Activated CD8-positive, alpha-beta T cell treated with anti-CD3 and anti-CD28 coated beads for 36 hours (primary cell): Measurements from ENCODE around the gene SINHCAF. TPM values are rescaled to one million over a fixed set of nuclear protein-coding genes. Genes with fewer than 3 reads are reported as not detected.

Source experiments
- ATAC-seq: fragments of 200-7000 bp; cut with Tn5 transposase; one replicate; pipeline ENCODE4 v1.10.0; 2021; ENCODE audit warnings: mild to moderate bottlenecking, moderate library complexity
- CTCF ChIA-PET: fragments of 350-600 bp; sonication (Branson Sonifier 250); formaldehyde crosslinking; loops from one replicate; lab custom pipeline; 2021; ENCODE audit warnings: antibody characterized with exemption; lab: Charles Lee
- POLR2A ChIA-PET: fragments of 350-600 bp; sonication (Branson Sonifier 250); formaldehyde crosslinking; loops from one replicate; lab custom pipeline; 2021; ENCODE audit warnings: antibody characterized with exemption; lab: Charles Lee
- DNase-seq: peaks from one replicate; pipeline ENCODE4 v3.0.0-alpha.2; 2020
- H3K27ac Mint-ChIP-seq: one replicate; pipeline ENCODE4 v1.8.0; 2021; ENCODE audit warnings: mild to moderate bottlenecking, mixed read lengths
- H3K27me3 Mint-ChIP-seq: one replicate; pipeline ENCODE4 v1.8.0; 2021; ENCODE audit warnings: mixed read lengths
- H3K36me3 Mint-ChIP-seq: one replicate; pipeline ENCODE4 v1.8.0; 2021; ENCODE audit warnings: low read depth, mixed read lengths
- H3K4me1 Mint-ChIP-seq: one replicate; pipeline ENCODE4 v1.8.0; 2021; ENCODE audit warnings: low read depth, mixed read lengths
- H3K4me3 Mint-ChIP-seq: one replicate; pipeline ENCODE4 v1.8.0; 2021; ENCODE audit warnings: mild to moderate bottlenecking, moderate library complexity, mixed read lengths
- H3K9me3 Mint-ChIP-seq: one replicate; pipeline ENCODE4 v1.8.0; 2021; ENCODE audit warnings: mixed read lengths
- intact Hi-C: fragments of 100-400 bp; cut with micrococcal nuclease; formaldehyde crosslinking; loops from one replicate; pipeline ENCODE4 v1.10.0; 2022
- total RNA-seq, 2 experiments: library from RNA; stranded (reverse); gene quantifications; one replicate each; pipeline ENCODE4 v1.2.3, GENCODE V29; 2021
- TF ChIP-seq, protein P1 (sequence below): fragments of 200-600 bp; IDR thresholded peaks from one replicate; pipeline ENCODE4 v1.8.0; 2022; ENCODE audit warnings: antibody characterized with exemption, mild to moderate bottlenecking

SINHCAF gene
- total RNA-seq, 2 experiments from 2014 or later: 171 to 184 TPM

- Mint-ChIP-seq H3K36me3 (peaks cover 51% of the 10 kb centered on the region), H3K4me1 (peaks cover 40% of the 10 kb centered on the region), H3K27me3 (no peaks in the 10 kb centered on the region), H3K27ac (peak overlapping the region; percentile 99), H3K9me3 (no peaks in the 10 kb centered on the region), H3K4me3 (peak overlapping the region; percentile 100)
- ChIA-PET POLR2A (interaction anchor here (2.1 kb wide), 1 partner anchor 13 kb away, joined by 7 read pairs; no protein-coding TSS in a partner anchor), CTCF (no interaction called here)
- peak; percentile 38 for ATAC-seq
- TF ChIP-seq, protein P1, sequence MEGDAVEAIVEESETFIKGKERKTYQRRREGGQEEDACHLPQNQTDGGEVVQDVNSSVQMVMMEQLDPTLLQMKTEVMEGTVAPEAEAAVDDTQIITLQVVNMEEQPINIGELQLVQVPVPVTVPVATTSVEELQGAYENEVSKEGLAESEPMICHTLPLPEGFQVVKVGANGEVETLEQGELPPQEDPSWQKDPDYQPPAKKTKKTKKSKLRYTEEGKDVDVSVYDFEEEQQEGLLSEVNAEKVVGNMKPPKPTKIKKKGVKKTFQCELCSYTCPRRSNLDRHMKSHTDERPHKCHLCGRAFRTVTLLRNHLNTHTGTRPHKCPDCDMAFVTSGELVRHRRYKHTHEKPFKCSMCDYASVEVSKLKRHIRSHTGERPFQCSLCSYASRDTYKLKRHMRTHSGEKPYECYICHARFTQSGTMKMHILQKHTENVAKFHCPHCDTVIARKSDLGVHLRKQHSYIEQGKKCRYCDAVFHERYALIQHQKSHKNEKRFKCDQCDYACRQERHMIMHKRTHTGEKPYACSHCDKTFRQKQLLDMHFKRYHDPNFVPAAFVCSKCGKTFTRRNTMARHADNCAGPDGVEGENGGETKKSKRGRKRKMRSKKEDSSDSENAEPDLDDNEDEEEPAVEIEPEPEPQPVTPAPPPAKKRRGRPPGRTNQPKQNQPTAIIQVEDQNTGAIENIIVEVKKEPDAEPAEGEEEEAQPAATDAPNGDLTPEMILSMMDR: no peak
- intact Hi-C loops: loop anchor here (10.0 kb wide), 2 partner anchors 641 to 1351 kb away; partner anchors contain the start of gene DNM1L
- peak; percentile 73 for DNase-seq
Observed at GRCh38 chr12:31324116-31324844, 1.7 kb downstream of the SINHCAF start.

- peaks cover 47% of the 10 kb centered on the region for H3K4me1 Mint-ChIP-seq
- TF ChIP-seq, protein P1: no peak
- intact Hi-C loops: loop anchor here (10.0 kb wide), 2 partner anchors 641 to 1351 kb away; partner anchors contain the start of gene DNM1L
- ChIA-PET CTCF (no interaction called here), POLR2A (interaction anchor here (1.4 to 2.1 kb wide), 2 partner anchors 12 to 13 kb away, joined by 4 to 7 read pairs; no protein-coding TSS in a partner anchor)
- H3K27ac Mint-ChIP-seq: peak overlapping the region; percentile 99
- ATAC-seq (peak; percentile 26), DNase-seq (peak; percentile 78)
- peak overlapping the region; percentile 100 for H3K4me3 Mint-ChIP-seq
- H3K27me3 Mint-ChIP-seq: no peaks in the 10 kb centered on the region
- no peaks in the 10 kb centered on the region for H3K9me3 Mint-ChIP-seq
- peaks cover 51% of the 10 kb centered on the region for H3K36me3 Mint-ChIP-seq
Observed at GRCh38 chr12:31323391-31324115, 2.4 kb downstream of the SINHCAF start.

- H3K4me3 Mint-ChIP-seq: peak overlapping the region; percentile 100
- H3K27ac Mint-ChIP-seq: peak overlapping the region; percentile 99
- TF ChIP-seq, protein P1: no peak
- intact Hi-C loops: loop anchor here (10.0 kb wide), 2 partner anchors 642 to 1352 kb away; partner anchors contain the start of gene DNM1L
- ChIA-PET POLR2A (interaction anchor here (1.4 to 2.1 kb wide), 2 partner anchors 11 to 13 kb away, joined by 4 to 7 read pairs; no protein-coding TSS in a partner anchor), CTCF (interaction anchor here (1.1 kb wide), 1 partner anchor 51 kb away, joined by 5 read pairs; no protein-coding TSS in a partner anchor)
- DNase-seq (no peak), ATAC-seq (no peak)
- peaks cover 56% of the 10 kb centered on the region for H3K36me3 Mint-ChIP-seq
- no peaks in the 10 kb centered on the region for H3K27me3 Mint-ChIP-seq
- no peaks in the 10 kb centered on the region for H3K9me3 Mint-ChIP-seq
- peaks cover 55% of the 10 kb centered on the region for H3K4me1 Mint-ChIP-seq
Observed at GRCh38 chr12:31322801-31323207, 3.1 kb downstream of the SINHCAF start.

DNA sequence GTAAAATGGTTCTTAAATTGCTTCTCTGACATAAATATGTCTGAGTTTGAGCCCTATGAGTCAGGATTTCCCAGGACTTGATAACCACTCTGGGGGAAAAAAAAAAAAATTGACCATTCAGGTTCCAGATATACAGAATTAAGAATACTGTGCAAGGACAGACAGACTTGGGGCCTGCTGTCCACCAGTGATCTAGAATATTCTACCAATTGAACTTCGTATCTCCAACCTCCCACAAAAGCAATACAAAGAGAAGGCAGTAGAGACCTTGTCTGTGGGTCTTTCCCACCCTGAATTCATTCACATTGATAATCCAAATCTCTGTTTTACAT lies 4.1 kb downstream of the SINHCAF start:
- peaks cover 59% of the 10 kb centered on the region for H3K4me1 Mint-ChIP-seq
- DNase-seq: no peak
- H3K27me3 Mint-ChIP-seq: no peaks in the 10 kb centered on the region
- ChIA-PET CTCF (interaction anchor here (1.1 kb wide), 1 partner anchor 50 kb away, joined by 5 read pairs; no protein-coding TSS in a partner anchor), POLR2A (interaction anchor here (1.4 kb wide), 1 partner anchor 12 kb away, joined by 4 read pairs; no protein-coding TSS in a partner anchor)
- H3K9me3 Mint-ChIP-seq: no peaks in the 10 kb centered on the region
- TF ChIP-seq, protein P1: no peak
- H3K36me3 Mint-ChIP-seq: peaks cover 60% of the 10 kb centered on the region
- H3K27ac Mint-ChIP-seq: peak overlapping the region; percentile 99
- intact Hi-C loops: loop anchor here (10.0 kb wide), 2 partner anchors 643 to 1353 kb away; partner anchors contain the start of gene DNM1L
- peak overlapping the region; percentile 100 for H3K4me3 Mint-ChIP-seq
- no peak for ATAC-seq
